ENCODE measurements around the gene LMX1B.
A peak's percentile ranks its signal among the peaks of the same experiment; 100 is the strongest.

The LMX1B gene

GRCh38 chr9:126605792-126606482 is 7.8 kb upstream of the LMX1B start:
- TF ChIP-seq CTCF (IDR thresholded peaks at IDR 0.05; ENCODE audit: low read depth, low read length) (no peak), POLR2A (IDR thresholded peaks at IDR 0.05; ENCODE audit: extremely low read depth, insufficient read length) (no peak), MYC (IDR thresholded peaks at IDR 0.05; ENCODE audit: low read depth, low read length) (no peak), MAX (IDR thresholded peaks at IDR 0.05; ENCODE audit: low read depth, low read length) (no peak)
- no peak overlapping the region for H3K4me3 ChIP-seq (ENCODE audit: low read depth, low read length)
- DNase-seq (ENCODE audit: low read depth), result no peak

DNA sequence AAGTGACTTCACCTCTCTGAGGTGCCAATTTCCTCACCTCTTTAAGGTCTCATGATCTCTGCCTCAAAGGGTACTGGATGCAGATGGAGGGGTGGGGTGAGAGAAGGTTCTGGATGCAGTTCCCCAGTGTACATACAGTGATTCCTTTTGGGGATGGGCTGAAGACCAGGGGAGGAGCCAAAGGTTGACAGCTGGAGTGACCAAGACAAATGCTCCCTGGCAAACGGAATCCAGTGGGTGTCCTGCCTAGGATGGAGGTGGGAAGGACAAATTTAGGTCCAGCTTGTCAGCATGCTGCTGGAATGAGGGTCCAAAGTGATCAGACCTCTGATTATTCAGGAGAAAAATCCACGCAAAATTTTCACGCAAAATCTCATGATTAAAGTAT is 7.3 kb upstream of the LMX1B start:
- no peak overlapping the region for H3K4me3 ChIP-seq (ENCODE audit: low read depth, low read length)
- TF ChIP-seq MAX (IDR thresholded peaks at IDR 0.05; ENCODE audit: low read depth, low read length), result no peak
- no peak for TF ChIP-seq POLR2A (IDR thresholded peaks at IDR 0.05; ENCODE audit: extremely low read depth, insufficient read length)
- TF ChIP-seq MYC (IDR thresholded peaks at IDR 0.05; ENCODE audit: low read depth, low read length), result no peak
- no peak for TF ChIP-seq CTCF (IDR thresholded peaks at IDR 0.05; ENCODE audit: low read depth, low read length)
- no peak for DNase-seq (ENCODE audit: low read depth)

DNA sequence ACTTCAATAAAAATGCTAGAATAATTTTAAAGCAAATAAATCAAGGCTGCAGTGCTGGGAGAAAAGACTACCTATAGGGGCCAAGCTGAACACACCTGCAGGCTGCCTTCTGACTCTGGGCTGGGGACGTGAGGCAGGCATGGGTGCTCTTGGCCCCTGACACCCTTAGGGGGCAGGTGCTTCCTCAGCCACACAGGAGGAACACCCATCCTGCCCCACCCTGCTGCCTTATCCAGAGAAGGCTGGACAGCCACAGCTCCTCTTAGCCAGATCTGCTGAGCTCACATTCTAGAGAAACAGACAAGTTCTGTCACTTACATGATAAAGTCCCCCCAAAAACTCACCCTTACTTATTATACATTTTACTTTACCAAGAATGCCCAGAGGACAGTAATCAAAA is 6.6 kb upstream of the LMX1B start:
- no peak overlapping the region for H3K4me3 ChIP-seq (ENCODE audit: low read depth, low read length)
- no peak for TF ChIP-seq MAX (IDR thresholded peaks at IDR 0.05; ENCODE audit: low read depth, low read length)
- no peak for TF ChIP-seq MYC (IDR thresholded peaks at IDR 0.05; ENCODE audit: low read depth, low read length)
- no peak for TF ChIP-seq POLR2A (IDR thresholded peaks at IDR 0.05; ENCODE audit: extremely low read depth, insufficient read length)
- no peak for TF ChIP-seq CTCF (IDR thresholded peaks at IDR 0.05; ENCODE audit: low read depth, low read length)

DNA sequence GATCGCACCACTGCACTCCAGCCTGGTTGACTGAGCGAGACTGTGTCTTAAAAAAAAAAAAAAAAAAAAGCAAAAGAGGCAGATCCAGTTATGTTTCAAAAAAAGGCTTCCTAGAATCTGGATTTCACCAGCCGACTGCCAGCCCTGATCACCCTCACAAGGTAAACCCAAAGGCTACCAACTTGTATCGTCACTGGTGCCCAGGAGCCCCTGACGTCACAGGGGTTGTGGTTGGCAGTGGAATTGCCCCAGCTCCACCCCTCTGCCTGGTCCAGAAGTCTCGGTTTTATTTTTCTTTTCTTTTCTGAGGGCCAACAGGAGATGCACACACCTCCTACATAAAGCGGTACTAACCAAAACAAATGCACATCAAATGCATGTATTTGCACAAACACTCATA is 6.0 kb upstream of the LMX1B start:
- DNase-seq (ENCODE audit: low read depth), result no peak
- TF ChIP-seq POLR2A (IDR thresholded peaks at IDR 0.05; ENCODE audit: extremely low read depth, insufficient read length) (no peak), MYC (IDR thresholded peaks at IDR 0.05; ENCODE audit: low read depth, low read length) (no peak), CTCF (IDR thresholded peaks at IDR 0.05; ENCODE audit: low read depth, low read length) (no peak), MAX (IDR thresholded peaks at IDR 0.05; ENCODE audit: low read depth, low read length) (no peak)
- H3K4me3 ChIP-seq (ENCODE audit: low read depth, low read length), result no peak overlapping the region

More for the DNA sequence above, 6.6 kb upstream of the LMX1B start:
- DNase-seq (ENCODE audit: low read depth), result no peak

DNA sequence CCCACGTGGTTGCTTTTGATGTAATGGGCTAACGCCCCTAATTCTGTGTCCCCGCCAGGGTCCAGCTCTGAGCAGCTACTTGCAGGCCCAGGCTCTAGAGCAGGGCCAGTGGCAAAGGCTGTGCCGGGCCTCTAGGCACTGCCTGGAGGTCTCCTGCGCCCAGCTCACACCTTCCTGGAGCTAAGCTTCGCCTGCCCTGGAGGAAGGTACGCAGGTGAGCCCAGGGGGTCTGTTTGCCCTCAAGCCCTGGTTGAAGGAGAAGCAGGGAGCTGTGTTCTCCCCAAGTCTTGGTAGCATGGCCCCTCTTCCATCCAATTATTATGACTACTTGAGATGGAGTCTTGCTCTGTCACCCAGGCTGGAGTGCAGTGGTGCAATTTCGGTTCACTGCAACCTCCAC is 5.2 kb upstream of the LMX1B start:
- TF ChIP-seq MYC (IDR thresholded peaks at IDR 0.05; ENCODE audit: low read depth, low read length), result no peak
- H3K4me3 ChIP-seq (ENCODE audit: low read depth, low read length), result no peak overlapping the region
- no peak for DNase-seq (ENCODE audit: low read depth)

- DNase-seq (ENCODE audit: low read depth), result peak; percentile 22
- H3K4me3 ChIP-seq (ENCODE audit: low read depth, low read length), result no peak overlapping the region
- TF ChIP-seq POLR2A (IDR thresholded peaks at IDR 0.05; ENCODE audit: extremely low read depth, insufficient read length), result no peak
- TF ChIP-seq MYC (IDR thresholded peaks at IDR 0.05; ENCODE audit: low read depth, low read length), result no peak
- TF ChIP-seq MAX (IDR thresholded peaks at IDR 0.05; ENCODE audit: low read depth, low read length), result no peak
- no peak for TF ChIP-seq CTCF (IDR thresholded peaks at IDR 0.05; ENCODE audit: low read depth, low read length)
Observed at GRCh38 chr9:126609191-126609590, 4.5 kb upstream of the LMX1B start.
